Spleen (tissue), 11 donors: Measurements from ENCODE around the gene CHID1. TPM values are rescaled to one million over a fixed set of nuclear protein-coding genes. Genes with fewer than 3 reads are reported as not detected.
A peak's percentile ranks its signal among the peaks of the same experiment; 100 is the strongest.

Source experiments
- DNase-seq: peaks from one replicate; pipeline ENCODE4 v3.0.0-alpha.2; 2020
- H3K27ac ChIP-seq, 8 donors: fragments of 200-600 bp; sonication (generic) in 7 of 8; 1 replicate in 4 of 8; 2 replicates in 4 of 8; pipeline versions ENCODE4 v1.5.0 to v1.8.0; 2016 to 2021; ENCODE audit warnings: inconsistent platforms in 4 of 8, mild to moderate bottlenecking in 4 of 8, moderate library complexity in 1 of 8
- H3K27me3 ChIP-seq, 7 donors: fragments of 200-600 bp; sonication (generic) in 6 of 7; replicated peaks in 1 of 7; 1 replicate in 4 of 7; 2 replicates in 3 of 7; pipeline versions ENCODE4 v1.5.0 to v1.8.0; 2016 to 2021; ENCODE audit warnings: inconsistent platforms in 3 of 7, mild to moderate bottlenecking in 1 of 7
- H3K36me3 ChIP-seq, 6 donors: fragments of 200-600 bp; sonication (generic) in 5 of 6; 1 replicate in 4 of 6; 2 replicates in 2 of 6; pipeline versions ENCODE4 v1.5.0 to v1.8.0; 2016 to 2021; ENCODE audit warnings: inconsistent platforms in 2 of 6
- H3K4me1 ChIP-seq, 6 donors: fragments of 200-600 bp; sonication (generic) in 5 of 6; 1 replicate in 3 of 6; 2 replicates in 3 of 6; pipeline versions ENCODE4 v1.5.0 to v1.8.0; 2016 to 2021; ENCODE audit warnings: inconsistent platforms in 3 of 6
- H3K4me3 ChIP-seq, 8 donors: fragments of 200-600 bp; sonication (generic) in 7 of 8; 1 replicate in 4 of 8; 2 replicates in 4 of 8; pipeline versions ENCODE4 v1.5.0 to v1.8.0; 2016 to 2021; ENCODE audit warnings: inconsistent platforms in 4 of 8, mild to moderate bottlenecking in 4 of 8, moderate library complexity in 2 of 8
- H3K9me3 ChIP-seq, 8 donors: fragments of 200-600 bp; sonication (generic) in 7 of 8; 1 replicate in 4 of 8; 2 replicates in 4 of 8; pipeline versions ENCODE4 v1.5.0 to v1.8.0; 2016 to 2021; ENCODE audit warnings: inconsistent platforms in 4 of 8
- POLR2A ChIP-seq, 3 donors: fragments of 450-650 bp; IDR thresholded peaks; one replicate each; pipeline ENCODE4 v1.5.1; 2017; ENCODE audit warnings: antibody characterized with exemption in 3 of 3, mild to moderate bottlenecking in 1 of 3
- POLR2AphosphoS5 ChIP-seq, 3 donors: sonication (generic); formaldehyde crosslinking; IDR thresholded peaks; one replicate each; pipeline ENCODE4 v1.5.1; 2017; ENCODE audit warnings: antibody characterized with exemption in 3 of 3
- WGBS, 5 donors: extraction: QIAGEN DNeasy Blood & Tissue Kit in 3 of 5; methylation state at CpG; one replicate each; pipeline versions ENCODE4 v1.1.5 to v1.1.7; 2013 to 2018; 5-methylcytosine and 5-hydroxymethylcytosine counted together
- intact Hi-C: fragments of 100-400 bp; cut with DNase I; formaldehyde crosslinking; loops from one replicate; pipeline ENCODE4 v1.15.0; 2023; ENCODE audit warnings: low total_unique reads
- polyA plus RNA-seq, 3 donors: library from polyadenylated mRNA; stranded (reverse); fragments of 200-250 nt; gene quantifications; one replicate each; pipeline ENCODE4 v1.2.1, GENCODE V29; 2013
- total RNA-seq, 7 donors: library from RNA; depleted of rRNA in 3 of 7; stranded (reverse); fragments of >200 nt in 3 of 7; fragmentation: NEBNext Ultra II Directional in 4 of 7; extraction: Animal tissue kit (Norgen Biotek cat#: 25700) in 4 of 7; gene quantifications; one replicate each; pipeline versions ENCODE4 v1.1.0 to v1.2.1, GENCODE V29; 2016 to 2021
- TF ChIP-seq, protein P1 (sequence below), 11 experiments: fragments of 200-600 bp in 7 of 11; fragments of 450-650 bp in 4 of 11; sonication (generic) in 4 of 11; IDR thresholded peaks in 8 of 11; conservative IDR thresholded peaks in 3 of 11; 1 replicate in 7 of 11; 2 replicates in 4 of 11; pipeline versions ENCODE4 v1.4.0 to v1.8.0; 2016 to 2021; ENCODE audit warnings: antibody characterized with exemption in 11 of 11, inconsistent platforms in 4 of 11, mild to moderate bottlenecking in 1 of 11
- donor health status: healthy with polysubstance abuse.
- donor health status: DM: no; HTN: no; CAD: no; lungs with moderate emphysema.
- donor health status: DM: no; HTN: no; CAD: no.
- donor health status: Bipolar disorder and iron deficiency.
- donor health status: healthy.
- donor health status: DM: no; HTN: no; CAD: no.
- donor health status: DM: yes; HTN: yes; CAD: no.

Gene CHID1
- total and polyA plus RNA-seq, 10 donors, result 37.2 to 218 (median 117) TPM

DNA sequence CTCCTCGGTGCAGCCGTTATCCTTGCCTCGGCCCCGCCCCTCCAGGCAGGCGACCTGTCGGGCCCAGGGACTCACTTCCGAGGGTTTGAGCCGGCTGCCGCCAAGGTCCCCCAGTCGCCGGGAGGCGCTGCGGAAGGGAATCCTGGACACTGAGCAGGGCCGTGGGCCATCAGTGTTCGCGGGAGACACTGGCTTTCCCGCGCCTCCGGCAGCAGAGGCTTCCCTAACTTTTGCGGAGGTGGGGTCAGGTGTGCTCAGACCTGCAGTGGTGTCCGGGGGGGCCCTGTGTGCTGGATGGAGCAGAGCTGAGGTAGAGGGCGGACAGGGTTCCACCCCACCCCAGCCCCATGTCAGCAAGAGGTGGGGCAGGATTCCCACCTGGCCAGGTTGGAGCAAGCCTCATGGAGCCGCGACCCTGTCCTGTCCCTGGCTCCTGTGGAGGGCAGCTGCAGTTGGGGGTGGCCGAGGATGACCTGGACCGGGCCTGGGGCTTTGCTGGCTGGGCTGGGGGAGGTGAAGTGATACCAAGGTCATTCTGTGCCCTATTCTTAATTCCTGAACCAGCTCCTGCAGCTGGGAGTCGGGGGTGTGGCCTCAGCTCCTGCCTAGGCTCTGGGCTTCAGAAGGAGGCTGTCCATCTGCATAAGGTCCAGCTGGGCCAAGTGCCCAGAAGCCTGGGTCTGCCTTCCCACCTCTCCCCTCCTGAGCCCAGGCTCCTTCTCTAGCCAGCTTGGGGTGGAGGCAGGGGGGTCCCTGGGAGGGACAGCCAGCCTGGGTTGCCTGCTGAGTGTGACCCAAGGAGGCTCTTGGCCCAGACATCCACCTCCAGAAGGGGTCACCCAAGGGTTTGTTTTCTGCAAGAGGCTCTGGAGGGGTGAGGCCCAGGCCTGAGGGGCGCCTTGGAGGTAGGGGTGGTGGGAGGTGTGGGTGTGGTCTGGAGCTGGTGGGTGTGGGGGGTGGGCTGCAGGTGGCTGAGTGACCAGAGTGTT, 59.5 kb downstream of the CHID1 start:
- H3K27me3 ChIP-seq, result peaks cover 0 to 40% (median 4%) of the 10 kb centered on the region in 7 donors
- WGBS, 5 donors, result 71 to 86% (median 81%) methylated on average over 20 to 28 of the region's 28 CpGs
- H3K27ac ChIP-seq, result no peak overlapping the region
- DNase-seq, result no peak
- H3K4me1 ChIP-seq, result peaks cover 16 to 71% (median 41%) of the 10 kb centered on the region in 6 donors
- peak overlapping the region in 5 of 8 donors; percentile 29 to 77 (median 59) for H3K4me3 ChIP-seq
- TF ChIP-seq POLR2A (IDR thresholded peaks at IDR 0.05), result no peak
- TF ChIP-seq POLR2AphosphoS5 (IDR thresholded peaks at IDR 0.05), result peak in 2 of 3 donors; percentile 4 to 9
- TF ChIP-seq, protein P1, sequence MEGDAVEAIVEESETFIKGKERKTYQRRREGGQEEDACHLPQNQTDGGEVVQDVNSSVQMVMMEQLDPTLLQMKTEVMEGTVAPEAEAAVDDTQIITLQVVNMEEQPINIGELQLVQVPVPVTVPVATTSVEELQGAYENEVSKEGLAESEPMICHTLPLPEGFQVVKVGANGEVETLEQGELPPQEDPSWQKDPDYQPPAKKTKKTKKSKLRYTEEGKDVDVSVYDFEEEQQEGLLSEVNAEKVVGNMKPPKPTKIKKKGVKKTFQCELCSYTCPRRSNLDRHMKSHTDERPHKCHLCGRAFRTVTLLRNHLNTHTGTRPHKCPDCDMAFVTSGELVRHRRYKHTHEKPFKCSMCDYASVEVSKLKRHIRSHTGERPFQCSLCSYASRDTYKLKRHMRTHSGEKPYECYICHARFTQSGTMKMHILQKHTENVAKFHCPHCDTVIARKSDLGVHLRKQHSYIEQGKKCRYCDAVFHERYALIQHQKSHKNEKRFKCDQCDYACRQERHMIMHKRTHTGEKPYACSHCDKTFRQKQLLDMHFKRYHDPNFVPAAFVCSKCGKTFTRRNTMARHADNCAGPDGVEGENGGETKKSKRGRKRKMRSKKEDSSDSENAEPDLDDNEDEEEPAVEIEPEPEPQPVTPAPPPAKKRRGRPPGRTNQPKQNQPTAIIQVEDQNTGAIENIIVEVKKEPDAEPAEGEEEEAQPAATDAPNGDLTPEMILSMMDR (IDR thresholded peaks at IDR 0.05 in 8 of 11, conservative IDR thresholded peaks at IDR 0.05 in 3 of 11), result no peak
- intact Hi-C loops, result no loop called here
- no peaks in the 10 kb centered on the region for H3K9me3 ChIP-seq
- H3K36me3 ChIP-seq, result peaks cover 0 to 25% (median 0%) of the 10 kb centered on the region in 6 donors

DNA sequence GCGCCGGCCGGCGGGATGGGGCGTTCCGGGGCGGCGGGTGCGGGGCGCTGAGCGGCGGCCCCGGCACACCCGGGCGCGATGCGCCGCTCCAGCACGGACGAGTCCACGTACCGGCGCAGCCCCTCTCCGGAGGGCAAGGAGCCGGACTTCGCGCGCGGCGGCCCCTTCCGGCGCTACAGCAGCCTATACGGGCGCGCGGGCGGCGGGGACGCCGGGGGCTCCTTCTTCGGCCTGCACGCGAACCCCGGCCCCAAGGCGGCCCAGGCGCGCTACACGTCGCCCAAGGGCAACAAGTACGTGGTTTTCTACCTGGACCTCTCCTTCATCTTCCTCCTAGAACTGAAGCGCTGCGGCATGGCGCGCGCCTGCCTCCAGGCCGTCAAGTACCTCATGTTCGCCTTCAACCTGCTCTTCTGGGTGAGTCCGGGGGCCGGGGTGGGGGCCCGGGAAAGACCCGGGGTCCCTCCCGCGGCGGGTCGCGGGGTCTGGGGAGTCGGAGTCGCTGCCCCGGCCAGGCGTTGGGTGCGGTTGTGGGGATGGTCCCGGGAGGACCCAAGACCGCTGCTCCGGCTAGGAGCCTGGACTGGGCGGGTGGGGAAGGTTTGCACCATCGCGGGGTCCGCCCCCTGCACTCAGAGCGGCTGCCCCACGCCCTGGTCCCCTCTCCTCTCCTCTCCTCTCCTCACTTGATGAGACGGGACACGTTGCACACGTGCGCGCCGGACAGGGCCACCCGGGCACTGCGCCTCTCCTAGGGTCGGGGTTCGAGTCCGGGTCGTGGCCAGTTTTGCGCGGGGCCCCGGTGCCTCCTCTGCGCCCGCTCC, 60.4 kb downstream of the CHID1 start:
- 28 to 68% (median 42%) methylated on average over 31 to 97 of the region's 97 CpGs for WGBS, 5 donors
- intact Hi-C loops, result loop anchor here (10.0 kb wide), 1 partner anchor 205 kb away; no protein-coding TSS in a partner anchor
- Histone ChIP-seq H3K36me3 (peaks cover 0 to 25% (median 0%) of the 10 kb centered on the region in 6 donors), H3K9me3 (no peaks in the 10 kb centered on the region), H3K27ac (peak overlapping the region in 2 of 8 donors; percentile 11 to 18), H3K4me3 (peak overlapping the region; percentile 12 to 77 (median 47)), H3K27me3 (peaks cover 0 to 40% (median 4%) of the 10 kb centered on the region in 7 donors), H3K4me1 (peaks cover 16 to 71% (median 46%) of the 10 kb centered on the region in 6 donors)
- DNase-seq, result no peak
- TF ChIP-seq, protein P1 (IDR thresholded peaks at IDR 0.05 in 8 of 11, conservative IDR thresholded peaks at IDR 0.05 in 3 of 11), result no peak
- TF ChIP-seq POLR2AphosphoS5 (IDR thresholded peaks at IDR 0.05), result peak in 1 of 3 donors; percentile 35

DNA sequence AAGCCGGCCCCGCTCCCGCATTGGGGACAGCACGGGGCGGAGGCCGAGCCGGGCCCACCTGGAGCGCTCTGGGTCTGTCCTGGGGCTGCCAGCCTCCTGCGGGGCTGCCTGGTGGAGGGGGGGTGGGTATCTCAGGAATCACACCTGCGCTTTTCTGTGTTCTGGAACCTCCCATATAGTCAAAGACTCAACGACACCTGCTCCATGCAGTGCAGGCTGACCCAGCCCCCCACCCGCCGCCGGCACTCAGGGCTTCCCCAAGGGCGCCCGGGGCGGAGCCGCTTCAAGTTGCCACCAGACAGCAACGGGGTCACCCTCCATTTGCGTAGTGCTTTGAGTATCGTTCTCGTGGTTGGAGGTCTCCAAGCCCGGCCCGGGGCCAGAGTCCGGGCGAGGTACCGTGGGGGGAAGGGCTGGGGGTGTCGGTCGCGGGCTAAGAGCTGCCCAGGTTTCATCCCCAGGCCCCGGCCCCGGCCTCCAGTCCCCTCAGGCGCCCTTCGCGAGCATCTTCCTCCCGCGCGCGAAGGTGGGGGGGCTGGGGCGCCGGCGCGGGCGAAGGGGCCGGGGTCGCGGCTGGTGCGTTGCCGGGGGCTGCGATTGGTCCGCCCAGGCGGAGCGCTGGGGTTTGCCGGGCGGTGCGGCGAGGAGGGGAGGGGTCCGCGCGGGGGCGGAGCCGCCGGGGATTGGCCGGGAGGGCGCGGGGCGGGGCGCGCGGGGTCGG, 61.3 kb downstream of the CHID1 start:
- intact Hi-C loops, result loop anchor here (10.0 kb wide), 1 partner anchor 206 kb away; no protein-coding TSS in a partner anchor
- H3K27me3 ChIP-seq, result peaks cover 0 to 46% (median 4%) of the 10 kb centered on the region in 7 donors
- WGBS, 5 donors, result 3 to 24% (median 5%) methylated on average over 10 to 71 of the region's 71 CpGs
- DNase-seq, result no peak
- TF ChIP-seq POLR2AphosphoS5 (IDR thresholded peaks at IDR 0.05) (peak in 1 of 3 donors; percentile 16), POLR2A (IDR thresholded peaks at IDR 0.05) (no peak)
- TF ChIP-seq, protein P1 (IDR thresholded peaks at IDR 0.05 in 8 of 11, conservative IDR thresholded peaks at IDR 0.05 in 3 of 11), result no peak
- H3K4me1 ChIP-seq, result peaks cover 16 to 75% (median 54%) of the 10 kb centered on the region in 6 donors
- peak overlapping the region in 4 of 8 donors; percentile 11 to 41 (median 30) for H3K27ac ChIP-seq
- H3K9me3 ChIP-seq, result no peaks in the 10 kb centered on the region
- H3K4me3 ChIP-seq, result peak overlapping the region; percentile 30 to 77 (median 53)
- H3K36me3 ChIP-seq, result peaks cover 0 to 23% (median 0%) of the 10 kb centered on the region in 6 donors
